Glomerular visceral epithelial cell (primary cell): ENCODE data around the gene TMEM87A.
"Not testable (repeated sequence)": the region's sequence is repeated elsewhere in the genome, so short reads cannot be mapped to it uniquely, and the experiment has no call there.

Source experiments
- DNase-seq: peaks from one replicate; pipeline ENCODE4 v3.0.0-alpha.2; 2016; ENCODE audit errors: extremely low spot score

The TMEM87A gene

GRCh38 chr15:42272939-42273899, at the start of gene TMEM87A, which contains the start of gene GANC:
TSS of gene TMEM87A (minus strand) at chr15:42273433. CDS start at chr15:42273398, 35 bp downstream.
TSS of gene GANC (plus strand) at chr15:42273201. CDS start at chr15:42274482, 1,281 bp downstream.
- DNase-seq: peak; percentile 99

GRCh38 chr15:42319206-42319605, 46.0 kb upstream of the TMEM87A start:
- no peak for DNase-seq

- not testable (repeated sequence) for DNase-seq
Observed at GRCh38 chr15:42316282-42316805, 43.1 kb upstream of the TMEM87A start.

GRCh38 chr15:42315521-42315920, 42.3 kb upstream of the TMEM87A start:
- DNase-seq: no peak

GRCh38 chr15:42314818-42315217, 41.6 kb upstream of the TMEM87A start:
- DNase-seq: no peak

GRCh38 chr15:42313463-42313862, 40.2 kb upstream of the TMEM87A start:
- DNase-seq: no peak

- no peak for DNase-seq
Observed at GRCh38 chr15:42306681-42307080, 33.4 kb upstream of the TMEM87A start.

- not testable (repeated sequence) for DNase-seq
Observed at GRCh38 chr15:42301004-42301403, 27.8 kb upstream of the TMEM87A start.

- no peak for DNase-seq
Observed at GRCh38 chr15:42289166-42289565, 15.9 kb upstream of the TMEM87A start.

GRCh38 chr15:42287931-42288330, 14.7 kb upstream of the TMEM87A start:
- no peak for DNase-seq

GRCh38 chr15:42286445-42287029, 13.3 kb upstream of the TMEM87A start:
- DNase-seq: no peak

GRCh38 chr15:42285034-42285433, 11.8 kb upstream of the TMEM87A start:
- DNase-seq: no peak

- DNase-seq: no peak
Observed at GRCh38 chr15:42284551-42284950, 11.3 kb upstream of the TMEM87A start.

- no peak for DNase-seq
Observed at GRCh38 chr15:42283671-42284070, 10.4 kb upstream of the TMEM87A start.

GRCh38 chr15:42282926-42283325, 9.7 kb upstream of the TMEM87A start:
- no peak for DNase-seq

GRCh38 chr15:42282344-42282743, 9.1 kb upstream of the TMEM87A start:
- no peak for DNase-seq

GRCh38 chr15:42279234-42279723, 6.0 kb upstream of the TMEM87A start:
- no peak for DNase-seq

GRCh38 chr15:42276762-42277161, 3.5 kb upstream of the TMEM87A start:
- DNase-seq: no peak

- DNase-seq: no peak
Observed at GRCh38 chr15:42275780-42276391, 2.7 kb upstream of the TMEM87A start.

- no peak for DNase-seq
Observed at GRCh38 chr15:42274702-42274989, 1.4 kb upstream of the TMEM87A start.

GRCh38 chr15:42273900-42274701, 868 bp upstream of the TMEM87A start:
- DNase-seq: peak; percentile 51
